Esophagus squamous epithelium (tissue), 5 donors: Measurements from ENCODE around the gene TRAF2. TPM values are rescaled to one million over a fixed set of nuclear protein-coding genes. Genes with fewer than 3 reads are reported as not detected.
A peak's percentile ranks its signal among the peaks of the same experiment; 100 is the strongest.
"Not testable (repeated sequence)": the region's sequence is repeated elsewhere in the genome, so short reads cannot be mapped to it uniquely, and the experiment has no call there.

Source experiments
- DNase-seq: peaks from one replicate; lab custom pipeline; 2025; lab: John Stamatoyannopoulos, UW
- H3K27ac ChIP-seq, 4 donors: fragments of 200-600 bp; sonication (generic); one replicate each; pipeline ENCODE4 v1.5.1; 2016 to 2019; ENCODE audit warnings: mild to moderate bottlenecking in 1 of 4
- H3K27me3 ChIP-seq, 4 donors: fragments of 200-600 bp; sonication (generic); 1 replicate in 3 of 4; 2 replicates in 1 of 4; pipeline versions ENCODE4 v1.5.1 to v1.6.0; 2017 to 2021; ENCODE audit warnings: antibody characterized with exemption in 1 of 4
- H3K36me3 ChIP-seq, 3 donors: fragments of 200-600 bp; sonication (generic); one replicate each; pipeline ENCODE4 v1.5.1; 2016 to 2019
- H3K4me1 ChIP-seq, 3 donors: fragments of 200-600 bp; sonication (generic); one replicate each; pipeline ENCODE4 v1.5.1; 2017 to 2019
- H3K4me3 ChIP-seq, 4 donors: fragments of 200-600 bp; sonication (generic); 1 replicate in 3 of 4; 2 replicates in 1 of 4; pipeline ENCODE4 v1.5.1; 2016 to 2019; ENCODE audit warnings: mild to moderate bottlenecking in 2 of 4, moderate library complexity in 1 of 4
- H3K9me3 ChIP-seq, 3 donors: fragments of 200-600 bp; sonication (generic); one replicate each; pipeline ENCODE4 v1.5.1; 2016 to 2019
- POLR2A ChIP-seq, 4 donors: fragments of 450-650 bp; IDR thresholded peaks; one replicate each; pipeline ENCODE4 v1.6.1; 2017; ENCODE audit warnings: antibody characterized with exemption in 4 of 4, mild to moderate bottlenecking in 4 of 4, moderate library complexity in 3 of 4
- WGBS, 2 donors: methylation state at CpG; one replicate each; pipeline ENCODE4 v1.1.5; 2018; 5-methylcytosine and 5-hydroxymethylcytosine counted together
- intact Hi-C: fragments of 100-400 bp; cut with DNase I; formaldehyde crosslinking; loops from one replicate; pipeline ENCODE4 v1.15.0; 2022
- total RNA-seq, 4 donors: library from RNA; depleted of rRNA; stranded (reverse); fragments of >200 nt; gene quantifications; one replicate each; pipeline ENCODE4 v1.1.0, GENCODE V29; 2016
- TF ChIP-seq, protein P1 (sequence below), 6 experiments: fragments of 450-650 bp in 4 of 6; fragments of 200-600 bp in 2 of 6; sonication (generic) in 2 of 6; IDR thresholded peaks; one replicate each; pipeline ENCODE4 v1.5.1; 2016 to 2019; ENCODE audit warnings: antibody characterized with exemption in 6 of 6, mild to moderate bottlenecking in 4 of 6, moderate library complexity in 4 of 6
- donor health status: DM: yes; HTN: yes; CAD: no.

TRAF2 gene
- total RNA-seq, 4 donors from 2014 or later, result 8.0 to 20.9 (median 13.2) TPM

DNA sequence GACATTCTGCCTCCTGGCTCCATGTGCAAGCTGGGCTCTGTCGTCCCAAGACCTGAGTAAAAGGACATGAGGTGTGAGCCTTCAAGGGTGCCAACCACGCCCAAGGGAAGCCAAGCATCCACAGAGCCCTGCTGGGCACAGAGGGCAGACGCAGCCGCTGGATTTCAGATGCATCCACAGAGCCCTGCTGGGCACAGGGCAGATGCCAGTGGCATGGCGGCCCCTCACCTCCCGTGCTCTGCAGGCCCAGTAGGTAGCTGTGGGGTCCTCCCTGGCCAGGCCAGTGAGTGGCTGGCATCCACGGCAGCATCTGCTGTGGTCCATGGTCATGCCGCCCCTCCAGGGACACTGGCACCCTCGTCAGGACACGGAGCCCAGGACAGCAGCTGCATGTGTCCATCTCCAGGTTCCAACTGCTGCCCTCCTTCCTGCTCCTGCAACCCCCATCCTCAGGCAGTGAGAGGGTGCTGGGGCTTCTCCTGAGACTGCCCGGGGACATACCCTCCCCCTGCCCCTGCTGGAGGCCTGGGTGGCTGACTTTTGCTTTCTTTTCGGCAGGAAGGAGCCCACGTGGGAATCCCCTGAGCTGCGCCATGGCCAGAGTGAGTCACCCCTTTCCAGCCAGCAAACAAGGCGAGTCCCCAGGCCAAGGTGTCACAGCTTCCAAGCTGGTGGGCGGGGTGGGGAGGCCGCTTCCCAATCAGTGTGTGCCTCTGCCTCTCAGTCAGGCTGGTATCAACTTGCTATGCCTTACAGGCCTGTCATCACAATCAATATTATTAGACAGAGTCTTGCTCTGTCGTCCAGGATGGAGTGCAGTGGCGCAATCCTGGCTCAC is 4.0 kb upstream of the TRAF2 start:
- peak overlapping the region; percentile 56 to 87 (median 74) for H3K27ac ChIP-seq
- H3K4me3 ChIP-seq, result peak overlapping the region in 3 of 4 donors; percentile 23 to 59 (median 31)
- H3K27me3 ChIP-seq, result no peaks in the 10 kb centered on the region
- no peaks in the 10 kb centered on the region for H3K36me3 ChIP-seq
- H3K9me3 ChIP-seq, result no peaks in the 10 kb centered on the region
- H3K4me1 ChIP-seq, result peaks cover 20 to 47% (median 23%) of the 10 kb centered on the region in 3 donors
- WGBS, 2 donors, result 4 to 16% methylated on average over 6 to 18 of the region's 19 CpGs
- TF ChIP-seq POLR2A (IDR thresholded peaks at IDR 0.05), result no peak
- TF ChIP-seq, protein P1, sequence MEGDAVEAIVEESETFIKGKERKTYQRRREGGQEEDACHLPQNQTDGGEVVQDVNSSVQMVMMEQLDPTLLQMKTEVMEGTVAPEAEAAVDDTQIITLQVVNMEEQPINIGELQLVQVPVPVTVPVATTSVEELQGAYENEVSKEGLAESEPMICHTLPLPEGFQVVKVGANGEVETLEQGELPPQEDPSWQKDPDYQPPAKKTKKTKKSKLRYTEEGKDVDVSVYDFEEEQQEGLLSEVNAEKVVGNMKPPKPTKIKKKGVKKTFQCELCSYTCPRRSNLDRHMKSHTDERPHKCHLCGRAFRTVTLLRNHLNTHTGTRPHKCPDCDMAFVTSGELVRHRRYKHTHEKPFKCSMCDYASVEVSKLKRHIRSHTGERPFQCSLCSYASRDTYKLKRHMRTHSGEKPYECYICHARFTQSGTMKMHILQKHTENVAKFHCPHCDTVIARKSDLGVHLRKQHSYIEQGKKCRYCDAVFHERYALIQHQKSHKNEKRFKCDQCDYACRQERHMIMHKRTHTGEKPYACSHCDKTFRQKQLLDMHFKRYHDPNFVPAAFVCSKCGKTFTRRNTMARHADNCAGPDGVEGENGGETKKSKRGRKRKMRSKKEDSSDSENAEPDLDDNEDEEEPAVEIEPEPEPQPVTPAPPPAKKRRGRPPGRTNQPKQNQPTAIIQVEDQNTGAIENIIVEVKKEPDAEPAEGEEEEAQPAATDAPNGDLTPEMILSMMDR (IDR thresholded peaks at IDR 0.05), result peak in 2 of 6 experiments; percentile 8 to 37
- no peak for DNase-seq
- intact Hi-C loops, result no loop called here

DNA sequence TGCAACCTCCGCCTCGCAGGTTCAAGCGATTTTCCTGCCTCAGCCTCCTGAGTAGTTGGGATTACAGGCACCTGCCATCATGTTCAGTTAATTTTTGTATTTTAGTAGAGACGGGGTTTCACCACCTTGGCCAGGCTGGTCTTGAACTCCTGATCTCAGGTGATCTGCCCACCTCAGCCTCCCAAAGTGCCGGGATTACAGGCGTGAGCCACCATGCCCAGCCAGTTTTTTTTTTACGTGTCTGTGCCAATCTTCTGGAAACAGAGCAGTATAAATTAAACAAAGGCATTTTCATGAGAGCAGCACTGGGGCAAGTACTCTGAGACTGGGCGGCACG is 3.4 kb upstream of the TRAF2 start:
- intact Hi-C loops, H3K9me3 ChIP-seq, H3K36me3 ChIP-seq, H3K27me3 ChIP-seq, DNase-seq: not testable (repeated sequence)
- WGBS, 2 donors, result 37 to 40% methylated on average over 7 to 9 of the region's 9 CpGs
- peak overlapping the region in 2 of 4 donors; percentile 31 to 59 for H3K4me3 ChIP-seq
- peak overlapping the region; percentile 56 to 87 (median 74) for H3K27ac ChIP-seq
- peaks cover 26 to 52% (median 28%) of the 10 kb centered on the region in 3 donors for H3K4me1 ChIP-seq

- H3K9me3 ChIP-seq, H3K27me3 ChIP-seq, intact Hi-C loops, H3K4me3 ChIP-seq, DNase-seq, H3K36me3 ChIP-seq: not testable (repeated sequence)
- Histone ChIP-seq H3K27ac (peak overlapping the region in 2 of 4 donors; percentile 85 to 87), H3K4me1 (peaks cover 26 to 56% (median 28%) of the 10 kb centered on the region in 3 donors)
- WGBS, 2 donors, result 53 to 73% methylated on average over 8 to 10 of the region's 10 CpGs
Observed at GRCh38 chr9:136883670-136884069, 2.6 kb upstream of the TRAF2 start.

- Histone ChIP-seq H3K4me1 (peaks cover 23 to 49% (median 23%) of the 10 kb centered on the region in 3 donors), H3K27me3 (no peaks in the 10 kb centered on the region), H3K36me3 (peaks cover 0 to 10% (median 0%) of the 10 kb centered on the region in 3 donors), H3K27ac (peak overlapping the region; percentile 86 to 95 (median 92)), H3K9me3 (no peaks in the 10 kb centered on the region), H3K4me3 (peak overlapping the region; percentile 80 to 100 (median 98))
- intact Hi-C loops, result no loop called here
- WGBS, 2 donors, result 2 to 5% methylated on average over 14 to 19 of the region's 76 CpGs
- no peak for TF ChIP-seq POLR2A (IDR thresholded peaks at IDR 0.05)
- TF ChIP-seq, protein P1 (IDR thresholded peaks at IDR 0.05), result no peak
- no peak for DNase-seq
Observed at GRCh38 chr9:136886610-136887597, 588 bp downstream of the TRAF2 start.

DNA sequence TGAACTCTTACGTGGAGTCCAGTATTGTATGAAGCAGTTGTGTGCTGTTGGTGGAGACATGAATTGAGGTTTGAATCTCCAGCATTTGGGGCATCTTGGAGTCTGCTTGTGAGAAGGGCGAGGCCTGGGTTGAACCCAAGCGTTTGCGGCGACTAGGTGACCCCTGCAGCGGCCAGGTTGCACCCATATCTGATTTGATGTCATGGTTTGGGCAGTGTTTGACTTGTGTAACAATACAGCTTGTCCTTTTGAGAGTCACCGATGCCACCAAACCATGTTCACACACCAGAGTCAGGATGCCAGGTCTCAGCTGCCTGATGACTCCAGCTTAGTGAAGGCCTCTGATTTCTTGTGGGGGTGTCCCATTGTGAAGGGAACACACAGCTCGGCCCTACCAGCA is 2.1 kb downstream of the TRAF2 start:
- H3K27ac ChIP-seq, result no peak overlapping the region

More for the DNA sequence above, 2.1 kb downstream of the TRAF2 start:
- Histone ChIP-seq H3K36me3 (peaks cover 0 to 17% (median 0%) of the 10 kb centered on the region in 3 donors), H3K4me3 (no peak overlapping the region), H3K4me1 (peaks cover 15 to 34% (median 15%) of the 10 kb centered on the region in 3 donors), H3K9me3 (no peaks in the 10 kb centered on the region), H3K27me3 (no peaks in the 10 kb centered on the region)
- DNase-seq, result no peak
- 43 to 82% methylated on average over 2 to 7 of the region's 8 CpGs for WGBS, 2 donors
- intact Hi-C loops, result no loop called here
- TF ChIP-seq, protein P1 (IDR thresholded peaks at IDR 0.05), result no peak
- no peak for TF ChIP-seq POLR2A (IDR thresholded peaks at IDR 0.05)
